ENCODE results near the gene OR4X1. TPM values are rescaled to one million over a fixed set of nuclear protein-coding genes. Genes with fewer than 3 reads are reported as not detected.
A peak's percentile ranks its signal among the peaks of the same experiment; 100 is the strongest.
"Not testable (repeated sequence)": the region's sequence is repeated elsewhere in the genome, so short reads cannot be mapped to it uniquely, and the experiment has no call there.

The OR4X1 gene
- polyA plus RNA-seq (ENCODE audit: insufficient read depth in 1 of 5, insufficient read length in 5 of 5, low replicate concordance in 1 of 5), result not detected
- long read RNA-seq, donor 1, result 0 reads
- long read RNA-seq, donor 2, result 0 reads
- long read RNA-seq, donor 3, result 0 reads
- long read RNA-seq, donor 4, result 0 reads
- long read RNA-seq, donor 5, result 0 reads
- long read RNA-seq, donor 6, result 0 reads
- long read RNA-seq, donor 7, result 0 reads
- long read RNA-seq, donor 8, result 0 reads

DNA sequence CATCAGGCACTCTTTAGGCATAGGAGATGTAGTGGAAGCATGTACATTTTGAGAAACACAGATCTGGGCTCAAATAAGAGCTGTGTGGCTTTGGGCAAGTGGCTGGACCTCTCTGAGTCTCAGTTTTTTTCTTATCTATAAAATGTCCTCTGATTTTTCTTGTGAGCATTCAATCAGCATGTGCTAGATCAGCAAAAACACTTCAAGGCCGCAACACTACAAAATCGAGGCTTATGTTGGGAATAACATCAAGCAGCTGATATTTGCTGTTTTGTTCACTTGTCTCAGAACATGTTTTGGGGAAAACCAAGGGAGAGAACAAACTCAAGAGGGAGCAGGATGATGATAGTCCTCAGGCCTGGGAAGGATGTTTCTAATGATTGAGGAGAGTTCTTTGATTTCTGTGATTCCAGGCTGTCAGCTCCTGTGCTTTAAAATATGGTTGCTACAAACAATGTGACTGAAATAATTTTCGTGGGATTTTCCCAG, at the start of gene OR4X1:
Gene OR4X1 (plus strand): TSS at position 439 of the 489 bp plus-strand sequence. CDS start 0 bp downstream, at position 439.
- no peak for DNase-seq

DNA sequence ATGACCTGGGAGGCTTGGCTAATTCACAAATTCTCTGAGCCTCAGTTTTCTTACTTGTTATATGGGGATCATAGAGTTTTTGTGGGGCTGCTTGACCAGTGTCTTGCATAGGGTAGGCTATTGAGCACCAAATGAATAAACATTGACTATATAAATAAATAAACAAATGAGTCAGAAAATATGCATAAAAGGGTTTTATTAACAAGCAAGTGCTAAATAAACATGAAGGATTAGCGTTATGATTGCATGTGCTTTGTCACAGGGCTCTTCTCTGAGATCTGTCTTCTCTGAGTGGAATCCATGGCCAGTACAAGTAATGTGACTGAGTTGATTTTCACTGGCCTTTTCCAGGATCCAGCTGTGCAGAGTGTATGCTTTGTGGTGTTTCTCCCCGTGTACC, 47.2 kb upstream of the OR4X1 start, which contains the start of gene OR4B1:
Gene OR4B1 (plus strand): TSS at position 301 of the 400 bp plus-strand sequence. CDS start 0 bp downstream, at position 301.
- DNase-seq, result no peak

- no peak for DNase-seq
Measured at GRCh38 chr11:48228761-48229160, 34.9 kb upstream of the OR4X1 start.

GRCh38 chr11:48230057-48230456, 33.6 kb upstream of the OR4X1 start:
- DNase-seq, result not testable (repeated sequence)

DNA sequence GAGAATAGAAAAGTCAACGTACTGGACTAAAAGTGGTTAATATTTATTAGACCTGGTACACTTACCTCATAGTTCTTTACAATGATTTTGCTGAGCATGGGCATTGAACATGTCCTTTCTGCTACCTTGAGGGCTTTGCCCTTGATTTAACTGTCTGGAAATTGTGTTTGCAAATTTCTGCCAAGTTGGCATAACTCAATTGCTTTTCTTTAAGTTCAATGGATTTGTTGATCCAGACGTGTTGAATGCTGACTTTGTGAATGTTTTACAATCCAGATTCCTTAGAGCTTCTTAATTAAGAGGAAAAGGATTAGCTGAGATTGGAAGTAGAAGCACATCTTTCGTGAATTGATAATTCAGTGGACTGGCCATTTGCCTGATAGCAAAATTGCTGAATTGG, 25.9 kb upstream of the OR4X1 start:
- DNase-seq, result no peak

GRCh38 chr11:48242501-48242900, 21.2 kb upstream of the OR4X1 start:
- no peak for DNase-seq

DNA sequence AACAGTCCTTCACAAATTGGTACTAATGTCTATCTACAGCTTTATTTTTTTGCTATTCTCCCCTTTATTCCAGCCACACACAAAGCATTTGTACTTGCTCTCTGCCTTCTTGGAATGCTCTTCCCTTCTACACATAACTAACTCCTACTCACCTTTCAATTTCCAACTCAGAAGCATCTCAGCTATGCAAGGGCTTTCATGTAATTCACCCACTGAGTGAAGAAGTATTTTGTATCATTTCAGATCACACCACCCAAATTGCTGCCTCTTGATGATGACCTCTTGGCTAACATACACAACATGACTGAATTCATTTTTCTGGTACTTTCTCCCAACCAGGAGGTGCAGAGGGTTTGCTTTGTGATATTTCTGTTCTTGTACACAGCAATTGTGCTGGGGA, 18.9 kb upstream of the OR4X1 start, which contains the start of gene OR4X2:
Gene OR4X2 (plus strand): TSS at position 301 of the 400 bp plus-strand sequence. CDS start 0 bp downstream, at position 301.
- no peak for DNase-seq

DNA sequence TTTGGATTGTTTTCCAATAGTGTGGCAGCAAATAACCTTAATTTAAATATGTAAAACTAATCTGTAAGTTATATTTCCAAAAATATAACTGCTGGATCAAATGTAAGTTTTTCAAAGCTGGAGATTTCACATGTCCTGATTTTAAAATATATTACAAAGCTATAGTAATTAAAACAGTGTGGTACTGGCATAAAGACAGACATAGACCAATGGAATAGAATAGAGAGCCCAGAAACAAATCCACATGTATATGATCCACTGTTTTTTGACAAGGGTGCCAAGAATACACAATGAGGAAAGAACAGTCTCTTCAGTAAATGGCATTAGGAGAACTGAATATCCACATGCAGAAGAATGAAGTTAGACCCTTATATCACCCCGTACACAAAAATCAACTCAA, 14.8 kb upstream of the OR4X1 start:
- no peak for DNase-seq

DNA sequence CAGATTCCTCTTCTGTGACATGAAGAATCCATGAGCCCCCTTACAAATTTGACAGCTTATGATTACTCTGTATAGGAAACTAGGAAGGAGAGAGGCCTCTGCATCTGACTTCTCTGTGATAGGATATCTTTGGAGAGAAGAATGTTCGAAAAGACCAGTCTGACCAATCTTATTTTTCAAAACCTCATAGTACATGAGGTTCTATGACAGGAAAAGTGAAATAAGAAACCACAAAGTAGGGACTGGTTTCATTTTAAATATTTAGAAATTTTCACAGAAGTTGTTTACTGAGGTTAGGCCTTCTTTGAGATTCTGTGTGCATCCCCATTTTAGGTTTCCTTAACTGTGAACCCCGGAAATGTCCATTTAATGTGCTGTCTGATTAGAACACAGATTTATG, 2.1 kb upstream of the OR4X1 start:
- no peak for DNase-seq

DNA sequence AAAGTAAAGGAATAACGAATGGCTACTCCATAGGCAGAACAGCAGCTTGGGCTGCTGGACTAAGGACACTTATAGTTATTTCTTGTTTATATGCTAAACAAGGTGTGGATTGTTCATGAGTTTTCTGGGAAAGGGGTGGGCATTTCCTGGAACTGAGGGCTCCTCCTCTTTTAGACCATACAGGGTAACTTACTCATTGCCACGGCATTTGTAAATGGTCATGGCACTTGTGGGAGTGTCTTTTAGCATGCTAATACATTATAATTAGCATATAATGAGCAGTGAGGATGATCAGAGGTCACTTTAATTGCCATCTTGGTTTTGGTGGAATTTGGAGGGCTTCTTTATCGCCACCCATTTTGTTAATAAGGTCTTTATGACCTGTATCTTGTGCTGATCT, 7.0 kb downstream of the OR4X1 start:
- no peak for DNase-seq

DNA sequence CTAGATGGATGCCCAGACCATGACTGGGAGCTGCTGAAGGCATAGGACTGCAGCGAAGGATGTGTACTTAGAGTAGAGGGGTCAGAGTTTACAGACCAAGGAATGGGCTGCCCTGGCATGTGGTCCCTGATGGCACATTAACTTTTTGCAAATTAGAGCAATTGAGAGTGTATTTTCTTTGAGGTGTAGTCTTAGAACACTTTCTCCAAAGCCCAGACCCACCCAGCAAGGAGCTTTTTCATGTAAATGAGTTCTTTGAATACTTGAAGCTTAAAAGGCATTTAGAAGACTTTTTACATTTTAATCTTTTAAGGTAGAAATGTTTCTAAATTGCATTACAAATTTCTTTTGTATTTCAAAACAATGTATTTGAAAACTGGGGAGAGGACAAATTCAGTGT, 8.9 kb downstream of the OR4X1 start:
- DNase-seq, result no peak

- DNase-seq, result no peak
Measured at GRCh38 chr11:48305923-48306322, 42.3 kb downstream of the OR4X1 start, which contains the start of gene OR4S1. OR4S1 (plus strand) TSS chr11:48306223; CDS start chr11:48306223, 0 bp downstream.

GRCh38 chr11:48307760-48308386, 44.2 kb downstream of the OR4X1 start:
- peak; percentile 1 to 9 for DNase-seq

DNA sequence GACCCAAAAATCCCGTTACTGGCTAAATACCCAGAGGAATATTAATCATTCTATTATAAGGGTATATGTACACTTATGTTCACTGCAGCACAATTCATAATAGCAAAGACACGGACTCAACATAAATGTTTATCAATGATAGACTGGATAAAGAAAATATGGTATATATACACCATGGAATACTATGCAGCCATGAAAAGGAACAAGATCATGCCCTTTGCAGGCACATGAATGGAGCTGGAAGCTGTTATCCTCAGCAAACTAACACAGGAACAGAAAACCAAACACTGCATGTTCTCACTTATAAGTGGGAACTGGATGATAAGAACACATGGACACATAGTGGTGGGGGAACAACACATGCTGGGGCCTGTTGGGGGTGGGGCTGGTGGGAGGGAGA, 49.9 kb downstream of the OR4X1 start:
- DNase-seq, result not testable (repeated sequence)

Other genes starting within 250 kb of the OR4X1 start
- gene OR4B1, start 47.1 kb upstream of the OR4X1 start, polyA plus RNA-seq (ENCODE audit: insufficient read depth in 1 of 5, insufficient read length in 5 of 5, low replicate concordance in 1 of 5), result not detected
- not detected for gene OR4X2, start 18.8 kb upstream of the OR4X1 start, polyA plus RNA-seq (ENCODE audit: insufficient read depth in 1 of 5, insufficient read length in 5 of 5, low replicate concordance in 1 of 5)
- gene OR4S1, start 42.4 kb downstream of the OR4X1 start, polyA plus RNA-seq (ENCODE audit: insufficient read depth in 1 of 5, insufficient read length in 5 of 5, low replicate concordance in 1 of 5), result not detected
- not detected for gene OR4C3, start 61.1 kb downstream of the OR4X1 start, polyA plus RNA-seq (ENCODE audit: insufficient read depth in 1 of 5, insufficient read length in 5 of 5, low replicate concordance in 1 of 5)
- gene OR4C5, start 102.6 kb downstream of the OR4X1 start, polyA plus RNA-seq (ENCODE audit: insufficient read depth in 1 of 5, insufficient read length in 5 of 5, low replicate concordance in 1 of 5), result not detected
- not detected for gene OR4A47, start 224.9 kb downstream of the OR4X1 start, polyA plus RNA-seq (ENCODE audit: insufficient read depth in 1 of 5, insufficient read length in 5 of 5, low replicate concordance in 1 of 5)

Data from right lung (tissue), 10 donors.